ENCODE data around the gene CLCNKB.

GRCh38 chr1:16071614-16072013 lies 28.0 kb downstream of the CLCNKB start:
- TF ChIP-seq, protein P1, sequence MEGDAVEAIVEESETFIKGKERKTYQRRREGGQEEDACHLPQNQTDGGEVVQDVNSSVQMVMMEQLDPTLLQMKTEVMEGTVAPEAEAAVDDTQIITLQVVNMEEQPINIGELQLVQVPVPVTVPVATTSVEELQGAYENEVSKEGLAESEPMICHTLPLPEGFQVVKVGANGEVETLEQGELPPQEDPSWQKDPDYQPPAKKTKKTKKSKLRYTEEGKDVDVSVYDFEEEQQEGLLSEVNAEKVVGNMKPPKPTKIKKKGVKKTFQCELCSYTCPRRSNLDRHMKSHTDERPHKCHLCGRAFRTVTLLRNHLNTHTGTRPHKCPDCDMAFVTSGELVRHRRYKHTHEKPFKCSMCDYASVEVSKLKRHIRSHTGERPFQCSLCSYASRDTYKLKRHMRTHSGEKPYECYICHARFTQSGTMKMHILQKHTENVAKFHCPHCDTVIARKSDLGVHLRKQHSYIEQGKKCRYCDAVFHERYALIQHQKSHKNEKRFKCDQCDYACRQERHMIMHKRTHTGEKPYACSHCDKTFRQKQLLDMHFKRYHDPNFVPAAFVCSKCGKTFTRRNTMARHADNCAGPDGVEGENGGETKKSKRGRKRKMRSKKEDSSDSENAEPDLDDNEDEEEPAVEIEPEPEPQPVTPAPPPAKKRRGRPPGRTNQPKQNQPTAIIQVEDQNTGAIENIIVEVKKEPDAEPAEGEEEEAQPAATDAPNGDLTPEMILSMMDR (IDR thresholded peaks at IDR 0.05), result no peak
- TF ChIP-seq, protein P2, sequence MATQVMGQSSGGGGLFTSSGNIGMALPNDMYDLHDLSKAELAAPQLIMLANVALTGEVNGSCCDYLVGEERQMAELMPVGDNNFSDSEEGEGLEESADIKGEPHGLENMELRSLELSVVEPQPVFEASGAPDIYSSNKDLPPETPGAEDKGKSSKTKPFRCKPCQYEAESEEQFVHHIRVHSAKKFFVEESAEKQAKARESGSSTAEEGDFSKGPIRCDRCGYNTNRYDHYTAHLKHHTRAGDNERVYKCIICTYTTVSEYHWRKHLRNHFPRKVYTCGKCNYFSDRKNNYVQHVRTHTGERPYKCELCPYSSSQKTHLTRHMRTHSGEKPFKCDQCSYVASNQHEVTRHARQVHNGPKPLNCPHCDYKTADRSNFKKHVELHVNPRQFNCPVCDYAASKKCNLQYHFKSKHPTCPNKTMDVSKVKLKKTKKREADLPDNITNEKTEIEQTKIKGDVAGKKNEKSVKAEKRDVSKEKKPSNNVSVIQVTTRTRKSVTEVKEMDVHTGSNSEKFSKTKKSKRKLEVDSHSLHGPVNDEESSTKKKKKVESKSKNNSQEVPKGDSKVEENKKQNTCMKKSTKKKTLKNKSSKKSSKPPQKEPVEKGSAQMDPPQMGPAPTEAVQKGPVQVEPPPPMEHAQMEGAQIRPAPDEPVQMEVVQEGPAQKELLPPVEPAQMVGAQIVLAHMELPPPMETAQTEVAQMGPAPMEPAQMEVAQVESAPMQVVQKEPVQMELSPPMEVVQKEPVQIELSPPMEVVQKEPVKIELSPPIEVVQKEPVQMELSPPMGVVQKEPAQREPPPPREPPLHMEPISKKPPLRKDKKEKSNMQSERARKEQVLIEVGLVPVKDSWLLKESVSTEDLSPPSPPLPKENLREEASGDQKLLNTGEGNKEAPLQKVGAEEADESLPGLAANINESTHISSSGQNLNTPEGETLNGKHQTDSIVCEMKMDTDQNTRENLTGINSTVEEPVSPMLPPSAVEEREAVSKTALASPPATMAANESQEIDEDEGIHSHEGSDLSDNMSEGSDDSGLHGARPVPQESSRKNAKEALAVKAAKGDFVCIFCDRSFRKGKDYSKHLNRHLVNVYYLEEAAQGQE (IDR thresholded peaks at IDR 0.05; ENCODE audit: insufficient read depth in 1 of 2, low read depth in 2 of 2, low read length in 1 of 2), result no peak
- TF ChIP-seq SIN3A (IDR thresholded peaks at IDR 0.05; ENCODE audit: borderline replicate concordance, insufficient read depth, low read depth, low read length) (no peak), TCF7L2 (IDR thresholded peaks at IDR 0.05; ENCODE audit: low read depth, low read length) (no peak)
